DND-41 (cell line): ENCODE results near the gene OR2L8.
"Not testable (repeated sequence)": the region's sequence is repeated elsewhere in the genome, so short reads cannot be mapped to it uniquely, and the experiment has no call there.

Experiments
- ATAC-seq: fragments of 200-7000 bp; cut with Tn5 transposase; 3 replicates; pipeline ENCODE4 v1.9.1; 2021; ENCODE audit warnings: low read depth; ENCODE audit not compliant: insufficient read depth
- DNase-seq: peaks from one replicate; pipeline ENCODE4 v3.0.0-alpha.2; 2020
- H2AFZ ChIP-seq: 2 replicates; pipeline ENCODE4 v1.6.0; 2012; ENCODE audit warnings: low read depth, low read length
- H3K27ac ChIP-seq: 2 replicates; pipeline ENCODE4 v1.5.1; 2012; ENCODE audit warnings: low read length, inconsistent platforms
- H3K27me3 ChIP-seq: fragments of 200-600 bp; sonication (generic); 2 replicates; pipeline ENCODE4 v1.6.0; 2012; ENCODE audit warnings: low read length, mild to moderate bottlenecking, inconsistent platforms; ENCODE audit not compliant: insufficient read depth, poor library complexity
- H3K36me3 ChIP-seq: 2 replicates; pipeline ENCODE4 v1.5.1; 2012; ENCODE audit warnings: low read length, inconsistent platforms; ENCODE audit not compliant: insufficient read depth
- H3K4me1 ChIP-seq: 2 replicates; pipeline ENCODE4 v1.5.1; 2012; ENCODE audit warnings: mild to moderate bottlenecking, low read length; ENCODE audit not compliant: insufficient read depth
- H3K4me2 ChIP-seq: 2 replicates; pipeline ENCODE4 v1.6.0; 2012; ENCODE audit warnings: mild to moderate bottlenecking, moderate library complexity, low read length, inconsistent platforms; ENCODE audit not compliant: insufficient read depth
- H3K4me3 ChIP-seq, 2 experiments: fragments of 200-600 bp in 1 of 2; shearing (Covaris generic) in 1 of 2; 2 replicates each; pipeline ENCODE4 v1.5.1; 2012 to 2016; ENCODE audit warnings: inconsistent platforms in 2 of 2, low read length in 2 of 2, mild to moderate bottlenecking in 2 of 2, low read depth in 1 of 2, moderate library complexity in 1 of 2
- H3K79me2 ChIP-seq: 2 replicates; pipeline ENCODE4 v1.6.0; 2012; ENCODE audit warnings: low read length, inconsistent platforms; ENCODE audit not compliant: insufficient read depth
- H3K9ac ChIP-seq: 2 replicates; pipeline ENCODE4 v1.6.0; 2012; ENCODE audit warnings: low read depth, mild to moderate bottlenecking, inconsistent platforms, low read length, moderate library complexity
- H3K9me3 ChIP-seq: 2 replicates; pipeline ENCODE4 v1.5.1; 2012; ENCODE audit warnings: low read length, moderate library complexity, mild to moderate bottlenecking, inconsistent platforms; ENCODE audit not compliant: insufficient read depth, severe bottlenecking
- H4K20me1 ChIP-seq: 2 replicates; pipeline ENCODE4 v1.6.0; 2012; ENCODE audit warnings: low read length; ENCODE audit not compliant: insufficient read depth
- EZH2 ChIP-seq: IDR thresholded peaks from 3 replicates; pipeline ENCODE4 v1.6.1; 2012; ENCODE audit warnings: borderline replicate concordance, low read depth, mild to moderate bottlenecking, moderate library complexity, low read length, inconsistent platforms; ENCODE audit not compliant: severe bottlenecking
- TF ChIP-seq, protein P1 (sequence below): IDR thresholded peaks from 2 replicates; pipeline ENCODE4 v1.5.1; 2012; ENCODE audit warnings: borderline replicate concordance, low read length, moderate library complexity, mild to moderate bottlenecking; ENCODE audit not compliant: poor library complexity, severe bottlenecking; ENCODE audit errors: extremely low read depth

Gene OR2L8

GRCh38 chr1:247936415-247936814 is 12.2 kb upstream of the OR2L8 start:
- Histone ChIP-seq H2AFZ (no peak overlapping the region), H4K20me1 (no peaks in the 10 kb centered on the region), H3K79me2 (no peaks in the 10 kb centered on the region), H3K9me3 (peaks cover 4% of the 10 kb centered on the region), H3K36me3 (no peaks in the 10 kb centered on the region), H3K9ac (no peak overlapping the region), H3K4me1 (no peaks in the 10 kb centered on the region), H3K27ac (no peak overlapping the region), H3K27me3 (no peaks in the 10 kb centered on the region), H3K4me2 (no peak overlapping the region), H3K4me3 (no peak overlapping the region)
- DNase-seq, result no peak
- TF ChIP-seq, protein P1, sequence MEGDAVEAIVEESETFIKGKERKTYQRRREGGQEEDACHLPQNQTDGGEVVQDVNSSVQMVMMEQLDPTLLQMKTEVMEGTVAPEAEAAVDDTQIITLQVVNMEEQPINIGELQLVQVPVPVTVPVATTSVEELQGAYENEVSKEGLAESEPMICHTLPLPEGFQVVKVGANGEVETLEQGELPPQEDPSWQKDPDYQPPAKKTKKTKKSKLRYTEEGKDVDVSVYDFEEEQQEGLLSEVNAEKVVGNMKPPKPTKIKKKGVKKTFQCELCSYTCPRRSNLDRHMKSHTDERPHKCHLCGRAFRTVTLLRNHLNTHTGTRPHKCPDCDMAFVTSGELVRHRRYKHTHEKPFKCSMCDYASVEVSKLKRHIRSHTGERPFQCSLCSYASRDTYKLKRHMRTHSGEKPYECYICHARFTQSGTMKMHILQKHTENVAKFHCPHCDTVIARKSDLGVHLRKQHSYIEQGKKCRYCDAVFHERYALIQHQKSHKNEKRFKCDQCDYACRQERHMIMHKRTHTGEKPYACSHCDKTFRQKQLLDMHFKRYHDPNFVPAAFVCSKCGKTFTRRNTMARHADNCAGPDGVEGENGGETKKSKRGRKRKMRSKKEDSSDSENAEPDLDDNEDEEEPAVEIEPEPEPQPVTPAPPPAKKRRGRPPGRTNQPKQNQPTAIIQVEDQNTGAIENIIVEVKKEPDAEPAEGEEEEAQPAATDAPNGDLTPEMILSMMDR, result no peak
- no peak for TF ChIP-seq EZH2
- no peak for ATAC-seq

- H3K4me3 ChIP-seq, H3K27ac ChIP-seq, H3K36me3 ChIP-seq, H3K9me3 ChIP-seq, H2AFZ ChIP-seq, H3K79me2 ChIP-seq, H4K20me1 ChIP-seq, H3K9ac ChIP-seq, H3K4me2 ChIP-seq, H3K4me1 ChIP-seq, H3K27me3 ChIP-seq: not testable (repeated sequence)
- TF ChIP-seq, protein P1, result peak; percentile 70
- ATAC-seq, result peak; percentile 76
- DNase-seq, result peak; percentile 44
These were observed 11.5 kb upstream of the OR2L8 start for GRCh38 chr1:247936965-247937734.

GRCh38 chr1:247942624-247943023 is 6.0 kb upstream of the OR2L8 start:
- no peak overlapping the region for H3K4me2 ChIP-seq
- no peaks in the 10 kb centered on the region for H3K4me1 ChIP-seq
- TF ChIP-seq EZH2, result no peak
- TF ChIP-seq, protein P1, result no peak
- H3K4me3 ChIP-seq, result no peak overlapping the region
- no peaks in the 10 kb centered on the region for H3K9me3 ChIP-seq
- no peaks in the 10 kb centered on the region for H3K79me2 ChIP-seq
- no peaks in the 10 kb centered on the region for H3K36me3 ChIP-seq
- H4K20me1 ChIP-seq, result no peaks in the 10 kb centered on the region
- no peak overlapping the region for H3K27ac ChIP-seq
- DNase-seq (no peak), ATAC-seq (no peak)
- H3K27me3 ChIP-seq, result no peaks in the 10 kb centered on the region
- H2AFZ ChIP-seq, result no peak overlapping the region
- no peak overlapping the region for H3K9ac ChIP-seq

GRCh38 chr1:247953408-247953807 is 4.8 kb downstream of the OR2L8 start:
- H3K27me3 ChIP-seq, result no peaks in the 10 kb centered on the region
- H3K4me3 ChIP-seq, result no peak overlapping the region
- H3K4me1 ChIP-seq, result no peaks in the 10 kb centered on the region
- no peak overlapping the region for H3K4me2 ChIP-seq
- no peak overlapping the region for H2AFZ ChIP-seq
- no peaks in the 10 kb centered on the region for H4K20me1 ChIP-seq
- DNase-seq (no peak), ATAC-seq (no peak)
- no peaks in the 10 kb centered on the region for H3K9me3 ChIP-seq
- H3K36me3 ChIP-seq, result no peaks in the 10 kb centered on the region
- H3K27ac ChIP-seq, result no peak overlapping the region
- H3K79me2 ChIP-seq, result no peaks in the 10 kb centered on the region
- TF ChIP-seq, protein P1, result no peak
- no peak for TF ChIP-seq EZH2
- no peak overlapping the region for H3K9ac ChIP-seq
